ENCODE measurements around the gene MRPS23. TPM values are rescaled to one million over a fixed set of nuclear protein-coding genes. Genes with fewer than 3 reads are reported as not detected.

MRPS23 gene
- total and polyA plus RNA-seq, 2 of the 8 experiments (the other 6 are each of a cell fraction or from before 2014, with no cell fraction given) = 38.6 to 60.4 TPM

DNA sequence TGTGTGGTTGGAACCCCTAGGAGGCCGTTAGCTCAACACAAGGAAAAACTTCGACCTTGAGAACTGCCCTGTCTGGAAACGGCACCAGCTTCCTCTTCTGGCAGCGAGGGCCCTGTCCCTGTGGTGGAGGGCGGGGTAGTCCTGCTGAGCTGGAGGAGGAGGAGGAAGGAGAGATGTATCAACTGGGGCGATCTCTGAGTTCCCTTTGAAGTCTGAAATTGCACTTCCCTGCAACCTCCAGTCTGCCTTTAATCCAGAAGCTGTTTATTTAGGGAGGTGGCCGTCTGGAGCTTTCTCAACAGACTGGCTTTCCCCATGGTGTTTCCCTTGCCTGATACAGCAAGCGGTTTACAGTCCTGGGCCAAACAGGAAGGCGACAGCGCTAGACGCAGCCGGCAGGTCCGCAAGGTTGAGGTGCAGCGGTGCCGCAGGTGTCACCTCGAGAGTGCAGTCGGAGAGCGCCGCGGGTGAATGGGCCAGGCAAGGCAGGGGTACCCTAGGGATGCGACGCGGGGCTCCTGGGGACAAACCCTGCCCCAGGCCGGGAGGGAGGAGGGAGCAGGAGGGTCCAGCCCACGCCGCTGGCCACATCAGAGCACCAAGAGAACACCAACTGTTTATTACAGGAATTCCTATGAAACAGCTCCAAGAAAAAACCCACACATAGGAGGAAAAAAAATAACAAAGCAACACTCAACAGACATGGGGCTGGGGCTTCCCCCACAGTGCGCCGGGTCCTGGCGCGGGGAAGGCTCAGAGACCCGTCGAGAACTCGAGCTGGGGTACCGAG lies 11.4 kb upstream of the MRPS23 start:
- H3K14ac ChIP-seq (ENCODE audit: insufficient read length) = no peak overlapping the region
- H3K4me3 ChIP-seq (ENCODE audit: extremely low read depth in 1 of 4, insufficient read depth in 2 of 4, low read depth in 3 of 4, low read length in 4 of 4) = peak overlapping the region; percentile 30 to 66 (median 46)
- POLR2A ChIA-PET (ENCODE audit: partially characterized antibody) = interaction anchor here (0.6 to 32.5 kb wide), 15 partner anchors 9 to 242 kb away, joined by 3 to 672 read pairs (median 5); partner anchors contain the start of genes CUEDC1, DYNLL2, SRSF1 and VEZF1
- H3K79me1 ChIP-seq (ENCODE audit: low read depth, low read length) = no peaks in the 10 kb centered on the region
- DNase-seq (ENCODE audit: low read depth in 1 of 2, low spot score in 2 of 2) (peak in 1 of 2 experiments; percentile 64), FAIRE-seq (no peak)
- H4K5ac ChIP-seq (ENCODE audit: insufficient read length, low read depth, low read length) = no peak overlapping the region
- no peak overlapping the region for H2BK120ac ChIP-seq (replicated peaks; ENCODE audit: low read depth, low read length)
- CTCF ChIA-PET (ENCODE audit: partially characterized antibody) = interaction anchor here (0.6 to 19.8 kb wide), 23 partner anchors 8 to 250 kb away, joined by 3 to 384 read pairs (median 8); partner anchors contain the start of gene CUEDC1
- 0 out of 2 replicates have a peak overlapping the region, but pooled peaks have one; percentile 6 for H2BK20ac ChIP-seq (ENCODE audit: low read length)
- H3K56ac ChIP-seq (replicated peaks; ENCODE audit: insufficient read length, low read depth, low read length) = no peak overlapping the region
- H3K23me2 ChIP-seq (ENCODE audit: low read depth, low read length) = peaks cover 12% of the 10 kb centered on the region; the same call in 1 of the 2 replicates
- H2BK5ac ChIP-seq (ENCODE audit: low read depth, low read length) = no peak overlapping the region
- no peaks in the 10 kb centered on the region; a peak in 1 of 8 replicates for H3K36me3 ChIP-seq (ENCODE audit: control insufficient read depth in 2 of 4, insufficient read depth in 4 of 4, low read length in 3 of 4)
- H3K27me3 ChIP-seq (replicated peaks in 1 of 4; ENCODE audit: control insufficient read depth in 3 of 4, extremely low read depth in 1 of 4, insufficient read depth in 3 of 4, low read length in 3 of 4) = peaks cover 0 to 30% (median 26%) of the 10 kb centered on the region in 4 experiments; a peak in 5 of 7 replicates
- no peak overlapping the region for H3K27ac ChIP-seq (ENCODE audit: low read depth, low read length)
- H3K4me2 ChIP-seq (ENCODE audit: insufficient read depth in 1 of 2, low read depth in 2 of 2, low read length in 2 of 2) = peak overlapping the region; percentile 73 to 87
- H3K18ac ChIP-seq (ENCODE audit: extremely low read depth, low read length) = peak overlapping the region; percentile 9; the same call in 1 of the 2 replicates
- no peak overlapping the region for H2BK15ac ChIP-seq (ENCODE audit: low read length)
- WGBS, 2 experiments (ENCODE audit: extremely low coverage in 1 of 2, insufficient coverage in 1 of 2, insufficient read length in 1 of 2, insufficient replicate concordance in 2 of 2, low coverage in 1 of 2, low lambda C conversion rate in 2 of 2, missing lambda C conversion rate in 1 of 2) = 7% methylated on average over 29 of the region's 34 CpGs; no CpG with 5 or more reads in 1 of the 2 experiments
- H2BK12ac ChIP-seq (ENCODE audit: low read depth, low read length) = no peak overlapping the region
- peaks cover 0 to 16% (median 14%) of the 10 kb centered on the region in 4 experiments; a peak in 5 of 7 replicates for H3K4me1 ChIP-seq (replicated peaks in 1 of 4; ENCODE audit: control insufficient read depth in 3 of 4, insufficient read depth in 4 of 4, low read length in 3 of 4)
- H4K91ac ChIP-seq (replicated peaks; ENCODE audit: insufficient read length, low read length) = no peak overlapping the region
- H2AK5ac ChIP-seq (ENCODE audit: low read depth, low read length) = no peak overlapping the region
- H3K79me2 ChIP-seq (ENCODE audit: control insufficient read depth in 1 of 2, insufficient read depth in 2 of 2, low read length in 2 of 2) = no peaks in the 10 kb centered on the region
- H3K9ac ChIP-seq (replicated peaks in 1 of 4; ENCODE audit: extremely low read depth in 1 of 4, low read depth in 3 of 4, low read length in 3 of 4) = no peak overlapping the region; a peak in 2 of 7 replicates
- no peak overlapping the region for H3K4ac ChIP-seq (replicated peaks; ENCODE audit: insufficient read length, low read depth, low read length)
- H3K23ac ChIP-seq (ENCODE audit: insufficient read length) = no peak overlapping the region
- no peaks in the 10 kb centered on the region for H3K9me3 ChIP-seq (ENCODE audit: insufficient read depth in 2 of 2, low read depth in 1 of 2, low read length in 1 of 2)
- peak overlapping the region; percentile 4 for H4K8ac ChIP-seq (ENCODE audit: extremely low read depth, insufficient read depth, low read length)
- H2AFZ ChIP-seq (ENCODE audit: low read length) = no peak overlapping the region
- H4K20me1 ChIP-seq (replicated peaks in 1 of 2; ENCODE audit: control insufficient read depth in 1 of 2, insufficient read depth in 2 of 2, low read length in 2 of 2) = no peaks in the 10 kb centered on the region
- TF ChIP-seq CHD1 (IDR thresholded peaks at IDR 0.05; ENCODE audit: low read depth, low read length) (no peak), EZH2 (IDR thresholded peaks at IDR 0.05; ENCODE audit: low read depth, low read length, severe bottlenecking) (peak; percentile 68), JUND (IDR thresholded peaks at IDR 0.05; ENCODE audit: low read length) (no peak), ASH2L (IDR thresholded peaks at IDR 0.05; ENCODE audit: low read length) (peak; percentile 44), RBBP5 (IDR thresholded peaks at IDR 0.05; ENCODE audit: borderline replicate concordance, low read depth, low read length) (0 out of 2 replicates have a peak, but pooled peaks have one; percentile 43), CREB1 (IDR thresholded peaks at IDR 0.05) (no peak), SIN3A (conservative IDR thresholded peaks at IDR 0.05 in 1 of 2, IDR thresholded peaks at IDR 0.05 in 1 of 2; ENCODE audit: low read depth in 1 of 2, low read length in 2 of 2) (no peak), BCL11A (IDR thresholded peaks at IDR 0.05; ENCODE audit: low read depth in 2 of 2, low read length in 2 of 2) (no peak), SUZ12 (IDR thresholded peaks at IDR 0.05; ENCODE audit: low read length) (peak; percentile 55), FOSL1 (IDR thresholded peaks at IDR 0.05; ENCODE audit: insufficient read depth, low read depth, low read length) (no peak)
- TF ChIP-seq, protein P1, sequence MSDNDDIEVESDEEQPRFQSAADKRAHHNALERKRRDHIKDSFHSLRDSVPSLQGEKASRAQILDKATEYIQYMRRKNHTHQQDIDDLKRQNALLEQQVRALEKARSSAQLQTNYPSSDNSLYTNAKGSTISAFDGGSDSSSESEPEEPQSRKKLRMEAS (IDR thresholded peaks at IDR 0.05) = peak; percentile 27; the same call in 1 of the 2 replicates
